ENCODE data around the gene CABYR. TPM values are rescaled to one million over a fixed set of nuclear protein-coding genes. Genes with fewer than 3 reads are reported as not detected.

CABYR gene
- total and polyA plus RNA-seq, 8 donors = 0.73 to 9.4 (median 2.6) TPM; not detected in 3

DNA sequence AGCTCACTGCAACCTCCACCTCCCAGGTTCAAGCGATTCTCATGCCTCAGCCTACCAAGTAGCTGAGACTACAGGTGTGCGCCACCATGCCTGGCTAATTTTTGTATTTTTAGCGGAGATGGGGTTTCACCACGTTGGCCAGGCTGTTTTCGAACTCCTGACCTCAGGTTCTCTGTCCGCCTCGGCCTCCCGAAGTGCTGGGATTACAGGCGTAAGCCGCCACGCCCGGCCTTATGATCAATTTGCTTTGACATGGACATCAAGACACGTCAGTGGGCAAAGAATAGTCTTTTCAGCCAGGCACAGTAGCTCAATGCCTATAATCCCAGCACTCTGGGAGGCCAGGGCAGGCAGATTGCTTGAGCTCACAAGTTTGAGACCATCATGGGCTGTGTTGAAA, 48.0 kb upstream of the CABYR start:
- intact Hi-C loops (cut with DNase I; ENCODE audit: low total_unique reads) = no loop called here
- 96 to 100% (median 98%) methylated on average over 13 of the region's 13 CpGs for WGBS, 5 donors

DNA sequence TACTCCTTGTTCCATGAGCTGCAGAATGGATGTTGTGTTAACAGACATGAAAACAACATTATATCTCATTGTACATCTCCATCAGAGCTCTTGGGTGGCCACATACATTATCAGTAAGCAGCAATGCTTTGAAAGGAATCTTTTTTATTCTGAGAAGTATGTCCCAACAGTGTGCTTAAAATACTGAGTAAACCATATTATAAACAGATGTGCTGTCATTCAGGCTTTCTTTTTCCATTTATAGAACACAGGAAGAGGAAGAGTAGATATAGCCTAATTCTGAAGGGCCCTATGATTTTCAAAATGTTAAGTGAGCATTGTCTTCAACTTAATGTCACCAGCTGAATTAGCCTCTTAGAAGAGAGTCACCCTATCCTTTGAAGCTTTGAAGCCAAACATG, 44.3 kb upstream of the CABYR start:
- H3K36me3 ChIP-seq = peaks cover 0 to 25% (median 8%) of the 10 kb centered on the region in 4 donors
- intact Hi-C loops (cut with DNase I; ENCODE audit: low total_unique reads) = no loop called here
- no peaks in the 10 kb centered on the region for H3K27me3 ChIP-seq
- peaks cover 0 to 12% (median 9%) of the 10 kb centered on the region in 4 donors for H3K9me3 ChIP-seq
- no peak overlapping the region for H3K27ac ChIP-seq
- H3K4me1 ChIP-seq = no peaks in the 10 kb centered on the region
- no peak for DNase-seq
- no peak for TF ChIP-seq POLR2A (IDR thresholded peaks at IDR 0.05)
- H3K4me3 ChIP-seq = no peak overlapping the region

More for the DNA sequence above, 48.0 kb upstream of the CABYR start:
- Histone ChIP-seq H3K27me3 (no peaks in the 10 kb centered on the region), H3K4me1 (no peaks in the 10 kb centered on the region), H3K9me3 (no peaks in the 10 kb centered on the region), H3K27ac (no peak overlapping the region), H3K36me3 (peaks cover 0 to 21% (median 9%) of the 10 kb centered on the region in 4 donors), H3K4me3 (no peak overlapping the region)
- no peak for DNase-seq
- TF ChIP-seq EP300 (IDR thresholded peaks at IDR 0.05) (no peak), CTCF (IDR thresholded peaks at IDR 0.05) (no peak), POLR2A (IDR thresholded peaks at IDR 0.05) (no peak), POLR2AphosphoS5 (IDR thresholded peaks at IDR 0.05) (no peak)

DNA sequence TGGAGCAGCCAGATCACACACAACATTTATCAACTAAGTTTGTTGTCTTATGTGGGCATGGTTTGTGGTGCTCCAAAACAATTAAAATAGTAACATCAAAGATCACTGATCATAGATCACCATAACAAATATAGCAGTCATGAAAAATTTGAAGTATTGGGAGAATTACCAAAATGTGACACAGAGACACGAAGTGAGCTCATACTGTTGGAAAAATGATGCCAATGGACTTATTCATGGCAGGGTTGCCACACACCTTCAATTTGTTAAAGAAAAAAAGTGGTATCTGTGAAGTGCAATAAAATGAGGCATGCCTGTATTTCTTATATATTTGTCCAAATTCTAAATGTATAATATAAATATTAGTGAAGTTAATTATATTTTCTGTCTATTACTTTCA, 42.9 kb upstream of the CABYR start:
- H3K27me3 ChIP-seq = no peaks in the 10 kb centered on the region
- whole genome bisulfite sequencing, 5 donors = 92 to 100% (median 93%) methylated on average over 1 of the region's 1 CpG

DNA sequence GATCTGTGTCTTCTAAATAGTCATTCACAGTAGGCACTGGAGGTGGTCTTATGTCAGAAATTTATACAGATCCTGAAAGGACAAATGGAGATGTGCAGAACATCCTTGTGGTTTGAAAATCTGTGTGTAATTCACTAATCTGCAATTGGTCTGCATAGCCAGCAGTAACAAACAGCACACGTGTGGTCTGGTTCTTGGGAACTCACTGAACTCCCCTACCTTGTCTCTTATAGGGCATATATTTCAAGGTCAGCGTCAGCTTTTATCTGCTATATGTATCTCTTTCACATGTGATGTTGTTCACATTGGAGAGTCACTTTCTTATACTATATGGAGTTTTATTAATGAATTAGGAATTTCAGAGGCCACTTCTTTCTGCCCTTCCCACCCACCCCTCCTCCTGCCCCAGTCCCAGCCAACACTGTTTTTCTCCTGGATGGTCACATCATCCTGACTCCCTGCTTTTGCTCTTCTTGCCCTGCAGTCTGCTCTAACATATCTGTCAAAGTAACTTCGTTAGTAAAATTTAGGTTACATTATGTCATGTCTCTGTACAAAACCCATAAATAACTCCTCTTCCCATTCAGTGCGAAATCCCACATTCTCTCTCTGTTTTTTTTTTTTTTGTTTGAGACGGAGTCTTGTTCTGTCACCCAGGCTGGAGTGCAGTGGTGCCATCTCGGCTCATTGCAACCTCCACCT, 35.4 kb upstream of the CABYR start:
- H3K36me3 ChIP-seq = peaks cover 0 to 15% (median 11%) of the 10 kb centered on the region in 4 donors
- intact Hi-C loops (cut with DNase I; ENCODE audit: low total_unique reads) = no loop called here

More for the DNA sequence above, 42.9 kb upstream of the CABYR start:
- no peak overlapping the region for H3K27ac ChIP-seq
- peaks cover 0 to 25% (median 8%) of the 10 kb centered on the region in 4 donors for H3K36me3 ChIP-seq
- TF ChIP-seq CTCF (IDR thresholded peaks at IDR 0.05) (no peak), POLR2AphosphoS5 (IDR thresholded peaks at IDR 0.05) (no peak), EP300 (IDR thresholded peaks at IDR 0.05) (no peak), POLR2A (IDR thresholded peaks at IDR 0.05) (no peak)
- peaks cover 0 to 12% (median 9%) of the 10 kb centered on the region in 4 donors for H3K9me3 ChIP-seq
- H3K4me1 ChIP-seq = no peaks in the 10 kb centered on the region
- intact Hi-C loops (cut with DNase I; ENCODE audit: low total_unique reads) = no loop called here
- no peak overlapping the region for H3K4me3 ChIP-seq
- DNase-seq = no peak

More for the DNA sequence above, 35.4 kb upstream of the CABYR start:
- TF ChIP-seq POLR2AphosphoS5 (IDR thresholded peaks at IDR 0.05) (no peak), EP300 (IDR thresholded peaks at IDR 0.05) (no peak), CTCF (IDR thresholded peaks at IDR 0.05) (no peak), POLR2A (IDR thresholded peaks at IDR 0.05) (no peak)
- 73 to 88% (median 82%) methylated on average over 6 of the region's 6 CpGs for WGBS, 5 donors
- Histone ChIP-seq H3K4me3 (no peak overlapping the region), H3K27ac (no peak overlapping the region), H3K4me1 (no peaks in the 10 kb centered on the region), H3K9me3 (no peaks in the 10 kb centered on the region), H3K27me3 (no peaks in the 10 kb centered on the region)
- peak in 1 of 2 donors; percentile 32 for DNase-seq

Data from stomach (tissue), 9 donors.